Common myeloid progenitor, CD34-positive (primary cell): Measurements from ENCODE around the gene IGLL1.

ENCODE experiments used
- CTCF ChIA-PET: fragments of 350-600 bp; sonication (Branson Sonifier 250); formaldehyde crosslinking; loops from one replicate; lab custom pipeline; 2021; ENCODE audit warnings: antibody characterized with exemption; lab: Charles Lee
- POLR2A ChIA-PET: fragments of 350-600 bp; sonication (Branson Sonifier 250); formaldehyde crosslinking; loops from one replicate; lab custom pipeline; 2021; ENCODE audit warnings: antibody characterized with exemption; lab: Charles Lee
- DNase-seq, 3 donors: peaks; one replicate each; pipeline versions ENCODE4 v3.0.0 to v3.0.0-alpha.2; 2013
- H3K27ac ChIP-seq, 2 experiments: 1 replicate in 1 of 2; 2 replicates in 1 of 2; pipeline ENCODE4 v1.7.0; 2013; ENCODE audit warnings: inconsistent platforms in 2 of 2, low read length in 2 of 2, mild to moderate bottlenecking in 2 of 2, low read depth in 1 of 2, moderate library complexity in 1 of 2; ENCODE audit not compliant: severe bottlenecking in 2 of 2, insufficient read depth in 1 of 2, poor library complexity in 1 of 2
- H3K27me3 ChIP-seq, 5 experiments: replicated peaks in 2 of 5; 1 replicate in 3 of 5; 2 replicates in 2 of 5; pipeline versions ENCODE4 v1.6.1 to v1.7.0; 2013; ENCODE audit warnings: low read length in 4 of 5, mild to moderate bottlenecking in 2 of 5, moderate library complexity in 2 of 5, inconsistent platforms in 1 of 5; ENCODE audit not compliant: insufficient read depth in 5 of 5, control insufficient read depth in 4 of 5
- H3K36me3 ChIP-seq, 4 experiments: 1 replicate in 2 of 4; 2 replicates in 2 of 4; pipeline versions ENCODE4 v1.6.1 to v1.7.0; 2013; ENCODE audit warnings: low read length in 3 of 4, control low read depth in 1 of 4, mild to moderate bottlenecking in 1 of 4; ENCODE audit not compliant: control insufficient read depth in 4 of 4, insufficient read depth in 4 of 4
- H3K4me1 ChIP-seq, 4 experiments: 1 replicate in 3 of 4; 2 replicates in 1 of 4; pipeline versions ENCODE4 v1.6.1 to v1.7.1; 2013; ENCODE audit warnings: low read length in 3 of 4, mild to moderate bottlenecking in 3 of 4, control low read depth in 1 of 4, inconsistent platforms in 1 of 4, moderate library complexity in 1 of 4; ENCODE audit not compliant: control insufficient read depth in 4 of 4, insufficient read depth in 4 of 4; ENCODE audit errors: control extremely low read depth in 1 of 4
- H3K4me3 ChIP-seq, 7 experiments: 1 replicate in 4 of 7; 2 replicates in 3 of 7; pipeline versions ENCODE4 v1.5.1 to v1.7.0; 2013; ENCODE audit warnings: mild to moderate bottlenecking in 7 of 7, low read length in 6 of 7, moderate library complexity in 6 of 7, inconsistent platforms in 2 of 7, low read depth in 2 of 7, control low read depth in 1 of 7; ENCODE audit not compliant: insufficient read depth in 4 of 7, control insufficient read depth in 1 of 7; ENCODE audit errors: extremely low read depth in 1 of 7
- H3K9me3 ChIP-seq, 5 experiments: 1 replicate in 4 of 5; 2 replicates in 1 of 5; pipeline versions ENCODE4 v1.6.1 to v1.7.1; 2013; ENCODE audit warnings: low read length in 4 of 5, mild to moderate bottlenecking in 2 of 5, inconsistent platforms in 1 of 5, low read depth in 1 of 5, moderate library complexity in 1 of 5; ENCODE audit not compliant: control insufficient read depth in 4 of 5, insufficient read depth in 2 of 5; ENCODE audit errors: control extremely low read depth in 1 of 5
- WGBS: methylation state at CpG from one replicate; pipeline ENCODE4 v1.1.5; 2013; ENCODE audit not compliant: insufficient coverage; 5-methylcytosine and 5-hydroxymethylcytosine counted together

Gene IGLL1

GRCh38 chr22:23621082-23621780 lies 41.1 kb upstream of the IGLL1 start:
- Histone ChIP-seq H3K27me3 (no peaks in the 10 kb centered on the region), H3K9me3 (no peaks in the 10 kb centered on the region), H3K27ac (no peak overlapping the region), H3K4me3 (no peak overlapping the region), H3K36me3 (peaks cover 0 to 3% (median 0%) of the 10 kb centered on the region in 4 experiments), H3K4me1 (no peaks in the 10 kb centered on the region)
- 88% methylated on average over 7 of the region's 9 CpGs for whole genome bisulfite sequencing
- CTCF ChIA-PET: no interaction called here
- POLR2A ChIA-PET: no interaction called here
- DNase-seq: no peak

GRCh38 chr22:23613193-23613972 lies 33.3 kb upstream of the IGLL1 start:
- Histone ChIP-seq H3K27ac (no peak overlapping the region), H3K4me1 (peaks cover 0 to 2% (median 0%) of the 10 kb centered on the region in 4 experiments), H3K27me3 (no peaks in the 10 kb centered on the region), H3K36me3 (peaks cover 0 to 3% (median 0%) of the 10 kb centered on the region in 4 experiments), H3K9me3 (no peaks in the 10 kb centered on the region), H3K4me3 (no peak overlapping the region)
- CTCF ChIA-PET: no interaction called here
- no peak for DNase-seq
- WGBS: 93% methylated on average over 4 of the region's 7 CpGs
- POLR2A ChIA-PET: no interaction called here

- WGBS: 95% methylated on average over 8 of the region's 12 CpGs
- no peak overlapping the region for H3K27ac ChIP-seq
- H3K36me3 ChIP-seq: no peaks in the 10 kb centered on the region
- ChIA-PET POLR2A (no interaction called here), CTCF (no interaction called here)
- no peak overlapping the region for H3K4me3 ChIP-seq
- no peak for DNase-seq
- H3K27me3 ChIP-seq: no peaks in the 10 kb centered on the region
- no peaks in the 10 kb centered on the region for H3K9me3 ChIP-seq
- H3K4me1 ChIP-seq: peaks cover 0 to 2% (median 0%) of the 10 kb centered on the region in 4 experiments
Measured at GRCh38 chr22:23609983-23610781, 30.1 kb upstream of the IGLL1 start.

- Histone ChIP-seq H3K36me3 (no peaks in the 10 kb centered on the region), H3K9me3 (no peaks in the 10 kb centered on the region), H3K4me3 (no peak overlapping the region), H3K27ac (no peak overlapping the region), H3K4me1 (peaks cover 0 to 2% (median 0%) of the 10 kb centered on the region in 4 experiments), H3K27me3 (no peaks in the 10 kb centered on the region)
- WGBS: 96% methylated on average over 4 of the region's 6 CpGs
- no peak for DNase-seq
- CTCF ChIA-PET: interaction anchor here (1.2 kb wide), 1 partner anchor 17 kb away, joined by 4 read pairs; no protein-coding TSS in a partner anchor
- POLR2A ChIA-PET: no interaction called here
Measured at GRCh38 chr22:23608583-23608982, 28.5 kb upstream of the IGLL1 start.

- no peaks in the 10 kb centered on the region for H3K36me3 ChIP-seq
- ChIA-PET CTCF (no interaction called here), POLR2A (interaction anchor here (0.6 kb wide), 1 partner anchor 31 kb away, joined by 3 read pairs; no protein-coding TSS in a partner anchor)
- no peak overlapping the region for H3K27ac ChIP-seq
- 98% methylated on average over 18 of the region's 20 CpGs for WGBS
- H3K4me3 ChIP-seq: no peak overlapping the region
- H3K4me1 ChIP-seq: peaks cover 0 to 2% (median 0%) of the 10 kb centered on the region in 4 experiments
- no peak for DNase-seq
- H3K9me3 ChIP-seq: no peaks in the 10 kb centered on the region
- H3K27me3 ChIP-seq: no peaks in the 10 kb centered on the region
Measured at GRCh38 chr22:23606204-23607131, 26.4 kb upstream of the IGLL1 start.

GRCh38 chr22:23604939-23605712 lies 25.0 kb upstream of the IGLL1 start:
- no peak for DNase-seq
- H3K4me1 ChIP-seq: peaks cover 0 to 2% (median 0%) of the 10 kb centered on the region in 4 experiments
- no peaks in the 10 kb centered on the region for H3K9me3 ChIP-seq
- H3K36me3 ChIP-seq: no peaks in the 10 kb centered on the region
- CTCF ChIA-PET: interaction anchor here (1.3 kb wide), 1 partner anchor 9 kb away, joined by 3 read pairs; no protein-coding TSS in a partner anchor
- no peak overlapping the region for H3K27ac ChIP-seq
- POLR2A ChIA-PET: no interaction called here
- WGBS: 94% methylated on average over 3 of the region's 8 CpGs
- H3K27me3 ChIP-seq: no peaks in the 10 kb centered on the region
- no peak overlapping the region for H3K4me3 ChIP-seq
